Gastrocnemius medialis (tissue), 4 donors: ENCODE data around the gene NRG3. TPM values are rescaled to one million over a fixed set of nuclear protein-coding genes. Genes with fewer than 3 reads are reported as not detected.

Experiments
- ATAC-seq, 2 donors: fragments of 150-250 bp; one replicate each; pipeline ENCODE4 v1.9.1; 2016
- DNase-seq, 2 donors: peaks; one replicate each; pipeline ENCODE4 v3.0.0-alpha.2; 2019
- H3K27ac ChIP-seq, 4 donors: fragments of 200-600 bp; sonication (generic); 1 replicate in 1 of 4; 2 replicates in 3 of 4; pipeline ENCODE4 v1.5.1; 2016 to 2018; ENCODE audit warnings: mild to moderate bottlenecking in 2 of 4, moderate library complexity in 1 of 4
- H3K27me3 ChIP-seq, 3 donors: fragments of 200-600 bp; sonication (generic) in 2 of 3; 1 replicate in 1 of 3; 2 replicates in 2 of 3; pipeline versions ENCODE4 v1.5.1 to v1.6.0; 2016 to 2019; ENCODE audit warnings: mild to moderate bottlenecking in 1 of 3, moderate library complexity in 1 of 3
- H3K36me3 ChIP-seq, 2 donors: fragments of 200-600 bp; sonication (generic) in 1 of 2; one replicate each; pipeline ENCODE4 v1.5.1; 2017 to 2018
- H3K4me1 ChIP-seq, 2 donors: fragments of 200-600 bp; sonication (generic) in 1 of 2; one replicate each; pipeline ENCODE4 v1.5.1; 2016 to 2017; ENCODE audit warnings: mild to moderate bottlenecking in 2 of 2
- H3K4me3 ChIP-seq, 4 donors: fragments of 200-600 bp; sonication (generic) in 3 of 4; 1 replicate in 1 of 4; 2 replicates in 3 of 4; pipeline ENCODE4 v1.5.1; 2016 to 2019; ENCODE audit warnings: mild to moderate bottlenecking in 2 of 4
- H3K9me3 ChIP-seq, 3 donors: fragments of 200-600 bp; sonication (generic) in 2 of 3; 1 replicate in 1 of 3; 2 replicates in 2 of 3; pipeline ENCODE4 v1.5.1; 2016 to 2019
- POLR2A ChIP-seq, 2 donors: fragments of 450-650 bp; IDR thresholded peaks; one replicate each; pipeline ENCODE4 v1.6.1; 2017; ENCODE audit warnings: antibody characterized with exemption in 2 of 2, mild to moderate bottlenecking in 2 of 2, moderate library complexity in 2 of 2
- in situ Hi-C, 4 donors: fragments of 200-750 bp; cut with MboI; loops; one replicate each; pipeline versions ENCODE4 v1.15.0 to v1.8.0; 2017; ENCODE audit warnings: low sequenced_read_pairs in 4 of 4
- intact Hi-C: fragments of 100-400 bp; cut with DNase I; formaldehyde crosslinking; loops from one replicate; pipeline ENCODE4 v1.15.1; 2023; ENCODE audit warnings: low total_unique reads
- total RNA-seq, 4 donors: library from RNA; depleted of rRNA; stranded (reverse); fragments of >200 nt; gene quantifications; one replicate each; pipeline versions ENCODE4 v1.1.0 to v1.2.3, GENCODE V29; 2016
- TF ChIP-seq, protein P1 (sequence below), 5 experiments: fragments of 450-650 bp in 3 of 5; fragments of 200-600 bp in 2 of 5; sonication (generic) in 2 of 5; IDR thresholded peaks in 4 of 5; conservative IDR thresholded peaks in 1 of 5; 1 replicate in 4 of 5; 2 replicates in 1 of 5; pipeline ENCODE4 v1.5.1; 2016 to 2019; ENCODE audit warnings: antibody characterized with exemption in 5 of 5, mild to moderate bottlenecking in 3 of 5, moderate library complexity in 3 of 5

NRG3 gene
- total RNA-seq, 4 donors from 2014 or later = not detected

DNA sequence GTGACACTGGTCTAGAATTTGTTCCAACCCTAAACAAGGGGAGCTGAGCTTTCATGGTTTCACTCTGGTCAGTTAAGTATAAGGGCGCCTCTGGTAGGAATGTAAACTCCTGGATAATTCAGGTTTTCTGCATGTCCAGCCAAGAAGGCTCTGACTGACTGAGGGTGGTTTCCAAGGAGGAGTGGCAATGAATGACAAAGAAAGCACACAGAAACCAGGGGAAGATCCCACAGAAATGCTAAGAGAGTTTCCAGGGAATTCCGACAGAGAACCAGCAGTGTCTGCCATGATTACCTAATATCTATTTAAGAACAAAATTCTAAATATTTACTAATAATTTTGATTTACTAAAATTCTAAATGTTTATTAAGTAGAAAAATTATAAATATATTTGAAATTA, 27.3 kb upstream of the NRG3 start:
- no peaks in the 10 kb centered on the region for H3K4me1 ChIP-seq
- H3K36me3 ChIP-seq = no peaks in the 10 kb centered on the region
- TF ChIP-seq, protein P1, sequence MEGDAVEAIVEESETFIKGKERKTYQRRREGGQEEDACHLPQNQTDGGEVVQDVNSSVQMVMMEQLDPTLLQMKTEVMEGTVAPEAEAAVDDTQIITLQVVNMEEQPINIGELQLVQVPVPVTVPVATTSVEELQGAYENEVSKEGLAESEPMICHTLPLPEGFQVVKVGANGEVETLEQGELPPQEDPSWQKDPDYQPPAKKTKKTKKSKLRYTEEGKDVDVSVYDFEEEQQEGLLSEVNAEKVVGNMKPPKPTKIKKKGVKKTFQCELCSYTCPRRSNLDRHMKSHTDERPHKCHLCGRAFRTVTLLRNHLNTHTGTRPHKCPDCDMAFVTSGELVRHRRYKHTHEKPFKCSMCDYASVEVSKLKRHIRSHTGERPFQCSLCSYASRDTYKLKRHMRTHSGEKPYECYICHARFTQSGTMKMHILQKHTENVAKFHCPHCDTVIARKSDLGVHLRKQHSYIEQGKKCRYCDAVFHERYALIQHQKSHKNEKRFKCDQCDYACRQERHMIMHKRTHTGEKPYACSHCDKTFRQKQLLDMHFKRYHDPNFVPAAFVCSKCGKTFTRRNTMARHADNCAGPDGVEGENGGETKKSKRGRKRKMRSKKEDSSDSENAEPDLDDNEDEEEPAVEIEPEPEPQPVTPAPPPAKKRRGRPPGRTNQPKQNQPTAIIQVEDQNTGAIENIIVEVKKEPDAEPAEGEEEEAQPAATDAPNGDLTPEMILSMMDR (IDR thresholded peaks at IDR 0.05 in 4 of 5, conservative IDR thresholded peaks at IDR 0.05 in 1 of 5) = no peak
- TF ChIP-seq POLR2A (IDR thresholded peaks at IDR 0.05) = no peak
- no peak overlapping the region for H3K27ac ChIP-seq
- DNase-seq = no peak
- ATAC-seq = no peak
- H3K27me3 ChIP-seq = no peaks in the 10 kb centered on the region
- no peak overlapping the region for H3K4me3 ChIP-seq
- intact Hi-C loops = no loop called here
- H3K9me3 ChIP-seq = no peaks in the 10 kb centered on the region
- in situ Hi-C loops = no loop called here

DNA sequence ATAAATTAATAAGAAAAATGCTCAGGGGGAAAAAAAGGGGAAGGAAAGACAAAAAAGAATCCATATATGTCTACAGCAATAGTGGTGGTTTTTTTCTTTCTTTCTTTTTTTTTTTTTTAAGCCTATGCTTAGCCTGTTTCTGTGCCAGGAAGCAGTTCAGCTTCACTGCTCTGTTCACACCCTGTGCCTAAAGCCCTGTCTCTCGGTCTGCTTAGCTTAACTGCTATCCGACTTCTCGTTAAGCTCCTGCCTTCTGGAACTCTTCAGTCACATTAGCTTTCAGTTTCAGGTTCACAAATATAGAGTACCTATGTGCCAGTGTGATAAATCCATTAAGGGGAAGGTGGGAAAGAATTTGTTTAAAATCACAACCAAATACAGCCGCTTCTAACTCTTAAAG, 26.5 kb upstream of the NRG3 start:
- no peaks in the 10 kb centered on the region for H3K4me1 ChIP-seq
- no peaks in the 10 kb centered on the region for H3K36me3 ChIP-seq
- ATAC-seq (no peak), DNase-seq (no peak)
- H3K27me3 ChIP-seq = no peaks in the 10 kb centered on the region
- in situ Hi-C loops (no loop called here), intact Hi-C loops (no loop called here)
- no peaks in the 10 kb centered on the region for H3K9me3 ChIP-seq
- TF ChIP-seq, protein P1 (IDR thresholded peaks at IDR 0.05 in 4 of 5, conservative IDR thresholded peaks at IDR 0.05 in 1 of 5) = no peak
- no peak for TF ChIP-seq POLR2A (IDR thresholded peaks at IDR 0.05)
- H3K4me3 ChIP-seq = no peak overlapping the region
- H3K27ac ChIP-seq = no peak overlapping the region

GRCh38 chr10:81848931-81849330, 26.1 kb upstream of the NRG3 start:
- Histone ChIP-seq H3K36me3 (no peaks in the 10 kb centered on the region), H3K4me1 (no peaks in the 10 kb centered on the region), H3K4me3 (no peak overlapping the region), H3K27ac (no peak overlapping the region), H3K27me3 (no peaks in the 10 kb centered on the region), H3K9me3 (no peaks in the 10 kb centered on the region)
- DNase-seq (no peak), ATAC-seq (no peak)
- no peak for TF ChIP-seq POLR2A (IDR thresholded peaks at IDR 0.05)
- TF ChIP-seq, protein P1 (IDR thresholded peaks at IDR 0.05 in 4 of 5, conservative IDR thresholded peaks at IDR 0.05 in 1 of 5) = no peak
- in situ Hi-C loops (no loop called here), intact Hi-C loops (no loop called here)

DNA sequence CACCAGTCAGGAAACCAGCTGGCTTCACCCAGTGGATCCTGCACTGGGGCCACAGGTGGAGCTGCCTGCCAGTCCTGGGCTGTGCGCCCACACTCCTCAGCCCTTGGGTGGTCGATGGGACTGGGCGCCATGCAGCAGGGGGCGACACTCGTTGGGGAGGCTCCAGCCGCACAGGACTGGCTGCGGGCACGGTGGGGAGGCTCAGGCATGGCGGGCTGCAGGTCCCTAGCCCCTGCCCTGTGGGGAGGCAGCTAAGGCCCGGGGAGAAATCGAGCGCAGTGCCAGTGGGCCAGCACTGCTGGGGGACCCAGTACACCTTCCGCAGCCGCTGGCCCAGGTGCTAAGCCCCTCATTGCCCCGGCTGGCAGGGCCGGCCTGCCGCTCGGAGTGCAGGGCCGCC, 12.4 kb upstream of the NRG3 start:
- ATAC-seq = no peak

GRCh38 chr10:81863771-81864170, 11.2 kb upstream of the NRG3 start:
- no peak for DNase-seq
- no peaks in the 10 kb centered on the region for H3K4me1 ChIP-seq
- H3K27me3 ChIP-seq = no peaks in the 10 kb centered on the region
- H3K27ac ChIP-seq = no peak overlapping the region
- intact Hi-C loops (no loop called here), in situ Hi-C loops (no loop called here)
- no peaks in the 10 kb centered on the region for H3K9me3 ChIP-seq
- no peak for TF ChIP-seq POLR2A (IDR thresholded peaks at IDR 0.05)
- TF ChIP-seq, protein P1 (IDR thresholded peaks at IDR 0.05 in 4 of 5, conservative IDR thresholded peaks at IDR 0.05 in 1 of 5) = no peak
- H3K36me3 ChIP-seq = no peaks in the 10 kb centered on the region
- ATAC-seq = no peak
- no peak overlapping the region for H3K4me3 ChIP-seq

More for the DNA sequence above, 12.4 kb upstream of the NRG3 start:
- H3K4me1 ChIP-seq = no peaks in the 10 kb centered on the region
- H3K27me3 ChIP-seq = no peaks in the 10 kb centered on the region
- DNase-seq = no peak
- intact Hi-C loops (no loop called here), in situ Hi-C loops (no loop called here)
- TF ChIP-seq POLR2A (IDR thresholded peaks at IDR 0.05) = no peak
- TF ChIP-seq, protein P1 (IDR thresholded peaks at IDR 0.05 in 4 of 5, conservative IDR thresholded peaks at IDR 0.05 in 1 of 5) = no peak
- H3K4me3 ChIP-seq = no peak overlapping the region
- H3K9me3 ChIP-seq = no peaks in the 10 kb centered on the region
- no peaks in the 10 kb centered on the region for H3K36me3 ChIP-seq
- H3K27ac ChIP-seq = no peak overlapping the region
